Ovary (tissue), 9 donors: ENCODE results near the gene MORF4L1. TPM values are rescaled to one million over a fixed set of nuclear protein-coding genes. Genes with fewer than 3 reads are reported as not detected.

Experiments
- DNase-seq, 5 donors: peaks; one replicate each; pipeline ENCODE4 v3.0.0-alpha.2; 2019 to 2020
- H3K27ac ChIP-seq, 2 donors: fragments of 200-600 bp; one replicate each; pipeline versions ENCODE4 v1.5.1 to v1.8.0; 2019 to 2022
- H3K27me3 ChIP-seq: fragments of 200-600 bp; one replicate; pipeline ENCODE4 v1.8.0; 2022
- H3K36me3 ChIP-seq: fragments of 200-600 bp; sonication (generic); one replicate; pipeline ENCODE4 v1.5.1; 2019
- H3K4me1 ChIP-seq: one replicate; pipeline ENCODE4 v1.8.1; 2013; ENCODE audit warnings: mild to moderate bottlenecking, moderate library complexity; ENCODE audit not compliant: insufficient read depth
- H3K4me3 ChIP-seq: fragments of 200-600 bp; sonication (generic); one replicate; pipeline ENCODE4 v1.5.1; 2017
- H3K9me3 ChIP-seq, 2 donors: fragments of 200-600 bp in 1 of 2; sonication (generic) in 1 of 2; one replicate each; pipeline versions ENCODE4 v1.5.1 to v1.8.1; 2013 to 2019; ENCODE audit warnings: mild to moderate bottlenecking in 1 of 2, moderate library complexity in 1 of 2
- EP300 ChIP-seq: sonication (generic); formaldehyde crosslinking; IDR thresholded peaks from one replicate; pipeline ENCODE4 v1.6.1; 2017; ENCODE audit warnings: antibody characterized with exemption
- POLR2A ChIP-seq: fragments of 450-650 bp; IDR thresholded peaks from one replicate; pipeline ENCODE4 v1.6.1; 2017; ENCODE audit warnings: antibody characterized with exemption, mild to moderate bottlenecking, moderate library complexity
- WGBS, 3 donors: extraction: QIAGEN DNeasy Blood & Tissue Kit in 1 of 3; methylation state at CpG; one replicate each; pipeline versions ENCODE4 v1.1.5 to v1.1.7; 2013 to 2017; 5-methylcytosine and 5-hydroxymethylcytosine counted together
- intact Hi-C, 4 donors: fragments of 100-400 bp; cut with DNase I; formaldehyde crosslinking; loops; one replicate each; pipeline versions ENCODE4 v1.11.0 to v1.15.1; 2022 to 2023
- polyA plus RNA-seq, 2 donors: library from polyadenylated mRNA; stranded (reverse); fragments of 200-250 nt in 1 of 2; fragments of 350-450 nt in 1 of 2; fragmentation: Illumina TruSeq in 1 of 2; extraction: RNeasy Lipid Tissue Mini Kit (QIAGEN cat#74804) in 1 of 2; gene quantifications; one replicate each; pipeline ENCODE4 v1.2.3, GENCODE V29; 2013 to 2014
- small RNA-seq: library from RNA; depleted of rRNA; stranded (forward); fragments of <200 nt; gene quantifications from one replicate; pipeline ENCODE3, GENCODE V24; 2016
- total RNA-seq, 7 donors: library from RNA; depleted of rRNA in 2 of 7; stranded (reverse); fragments of >200 nt in 2 of 7; fragmentation: NEBNext Ultra II Directional in 3 of 7; extraction: Animal tissue kit (Norgen Biotek cat#: 25700) in 3 of 7; gene quantifications; one replicate each; pipeline versions ENCODE4 v1.1.0 to v1.2.4, GENCODE V29; 2016 to 2023
- TF ChIP-seq, protein P1 (sequence below), 3 donors: fragments of 450-650 bp in 2 of 3; fragments of 200-600 bp in 1 of 3; IDR thresholded peaks; one replicate each; pipeline versions ENCODE4 v1.5.1 to v1.8.0; 2016 to 2022; ENCODE audit warnings: antibody characterized with exemption in 3 of 3, mild to moderate bottlenecking in 1 of 3
- donor health status: DM: no; HTN: no; CAD: no; lungs with moderate emphysema.
- donor health status: DM: no; HTN: no; CAD: no.
- donor health status: Bipolar disorder and iron deficiency.
- donor health status: DM: yes; HTN: yes; CAD: no.
- donor health status: DM: no; HTN: no; CAD: no.
- donor health status: DM: yes; HTN: yes; CAD: no.

Gene MORF4L1
- total and polyA plus RNA-seq, 9 donors: 210 to 772 (median 346) TPM

DNA sequence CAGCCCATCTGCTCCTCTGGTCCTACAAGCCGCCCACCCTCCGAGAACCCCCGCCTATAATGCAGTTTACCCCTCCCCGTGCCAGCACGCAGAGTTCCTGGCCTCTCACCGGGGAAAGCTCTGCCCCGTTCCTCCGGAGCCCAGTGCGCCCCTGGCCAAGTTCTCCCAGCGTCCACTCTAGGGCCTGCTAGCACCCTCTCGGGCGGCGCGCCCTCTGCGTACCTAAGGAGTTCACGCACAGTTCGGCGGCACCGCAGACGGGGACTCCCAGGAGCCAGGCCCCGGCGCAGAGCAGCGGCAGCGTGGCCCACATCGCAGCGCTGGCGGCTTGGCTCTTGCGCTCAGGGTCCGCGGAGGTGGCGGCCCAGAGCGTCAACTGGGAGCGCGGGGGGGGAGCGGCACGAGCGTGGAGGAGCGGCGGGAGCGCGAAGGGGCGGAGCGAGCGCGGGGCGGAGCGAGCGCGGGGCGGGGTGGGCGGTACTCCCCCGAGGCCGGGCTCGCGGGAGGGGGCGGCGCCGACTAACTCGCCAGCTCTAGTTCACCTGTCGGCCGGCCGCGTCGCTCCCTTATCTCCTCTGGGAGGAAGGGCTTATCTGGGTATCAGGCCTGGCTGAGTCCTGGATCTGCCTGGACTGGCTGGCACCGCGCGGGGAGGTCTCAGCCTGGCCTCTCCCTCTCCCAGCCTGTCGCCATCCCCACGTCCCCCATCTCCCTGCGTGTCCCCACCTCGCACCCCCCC lies 72.1 kb downstream of the MORF4L1 start, which contains the start of gene CTSH:
Gene CTSH (minus strand): TSS at position 378 of the 739 bp plus-strand sequence. CDS start 65 bp downstream, at position 313.
- H3K27ac ChIP-seq: peak within 1 kb of the TSS; percentile 45 to 77
- H3K4me1 ChIP-seq: peaks cover 7% of the 10 kb centered on the region
- H3K4me3 ChIP-seq: peak within 1 kb of the TSS; percentile 81
- intact Hi-C loops: no loop called here
- no peaks in the 10 kb centered on the region for H3K27me3 ChIP-seq
- no peaks in the 10 kb centered on the region for H3K9me3 ChIP-seq
- WGBS, 3 donors: 1 to 5% (median 1%) methylated on average over 26 to 71 of the region's 71 CpGs
- TF ChIP-seq POLR2A: peak; percentile 33
- TF ChIP-seq EP300: no peak
- TF ChIP-seq, protein P1, sequence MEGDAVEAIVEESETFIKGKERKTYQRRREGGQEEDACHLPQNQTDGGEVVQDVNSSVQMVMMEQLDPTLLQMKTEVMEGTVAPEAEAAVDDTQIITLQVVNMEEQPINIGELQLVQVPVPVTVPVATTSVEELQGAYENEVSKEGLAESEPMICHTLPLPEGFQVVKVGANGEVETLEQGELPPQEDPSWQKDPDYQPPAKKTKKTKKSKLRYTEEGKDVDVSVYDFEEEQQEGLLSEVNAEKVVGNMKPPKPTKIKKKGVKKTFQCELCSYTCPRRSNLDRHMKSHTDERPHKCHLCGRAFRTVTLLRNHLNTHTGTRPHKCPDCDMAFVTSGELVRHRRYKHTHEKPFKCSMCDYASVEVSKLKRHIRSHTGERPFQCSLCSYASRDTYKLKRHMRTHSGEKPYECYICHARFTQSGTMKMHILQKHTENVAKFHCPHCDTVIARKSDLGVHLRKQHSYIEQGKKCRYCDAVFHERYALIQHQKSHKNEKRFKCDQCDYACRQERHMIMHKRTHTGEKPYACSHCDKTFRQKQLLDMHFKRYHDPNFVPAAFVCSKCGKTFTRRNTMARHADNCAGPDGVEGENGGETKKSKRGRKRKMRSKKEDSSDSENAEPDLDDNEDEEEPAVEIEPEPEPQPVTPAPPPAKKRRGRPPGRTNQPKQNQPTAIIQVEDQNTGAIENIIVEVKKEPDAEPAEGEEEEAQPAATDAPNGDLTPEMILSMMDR (IDR thresholded peaks at IDR 0.05): no peak
- peak; percentile 82 to 90 (median 88) for DNase-seq
- no peaks in the 10 kb centered on the region for H3K36me3 ChIP-seq

DNA sequence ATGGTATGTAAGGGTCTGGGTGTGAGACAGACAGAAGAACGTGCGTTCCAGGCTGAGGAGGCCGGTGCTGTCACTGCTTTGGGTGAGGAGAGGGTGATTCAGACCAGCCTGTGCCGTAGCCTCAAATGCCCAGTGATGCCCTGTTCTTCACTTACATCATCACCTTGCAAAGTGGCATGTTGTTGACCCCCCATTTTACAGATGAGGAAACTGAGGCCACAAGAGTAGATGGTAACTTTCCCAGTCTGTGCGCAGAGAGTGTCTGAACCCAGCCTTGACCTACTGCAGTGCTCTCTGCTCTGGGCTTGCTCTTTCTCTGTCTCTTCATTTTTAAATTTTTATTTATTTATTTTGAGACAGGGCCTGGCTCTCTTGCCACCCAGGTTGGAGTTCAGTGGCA lies 73.8 kb downstream of the MORF4L1 start:
- Histone ChIP-seq H3K27me3 (no peaks in the 10 kb centered on the region), H3K4me3 (no peak overlapping the region), H3K4me1 (peaks cover 9% of the 10 kb centered on the region), H3K27ac (no peak overlapping the region), H3K9me3 (no peaks in the 10 kb centered on the region), H3K36me3 (no peaks in the 10 kb centered on the region)
- TF ChIP-seq POLR2A: no peak
- TF ChIP-seq, protein P1 (IDR thresholded peaks at IDR 0.05): no peak
- TF ChIP-seq EP300: no peak
- WGBS, 3 donors: 76 to 92% (median 91%) methylated on average over 5 of the region's 5 CpGs
- intact Hi-C loops: no loop called here
- no peak for DNase-seq

DNA sequence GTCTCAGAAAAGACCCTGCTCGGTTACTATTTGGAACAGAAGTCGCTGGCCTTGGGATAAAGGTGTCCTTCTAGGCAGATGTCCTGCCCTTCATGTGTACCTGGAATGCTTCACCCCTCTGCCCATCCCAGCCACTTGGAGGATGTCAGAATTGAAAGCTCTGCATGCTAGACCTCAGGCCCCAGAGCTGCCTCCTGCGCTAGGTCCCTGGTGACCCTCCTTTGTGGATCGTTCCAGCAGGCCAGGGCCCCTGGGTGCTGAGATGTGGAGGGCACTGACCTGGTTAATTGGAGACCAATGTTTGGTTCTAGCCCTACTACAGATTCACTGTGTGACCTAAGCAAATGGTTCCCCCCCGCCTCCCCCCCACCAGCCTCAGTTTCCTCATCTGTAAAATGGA lies 74.8 kb downstream of the MORF4L1 start:
- DNase-seq: no peak
- H3K27me3 ChIP-seq: no peaks in the 10 kb centered on the region
- no peak overlapping the region for H3K4me3 ChIP-seq
- TF ChIP-seq POLR2A (no peak), EP300 (no peak)
- TF ChIP-seq, protein P1 (IDR thresholded peaks at IDR 0.05): no peak
- intact Hi-C loops: no loop called here
- no peaks in the 10 kb centered on the region for H3K36me3 ChIP-seq
- H3K4me1 ChIP-seq: peaks cover 9% of the 10 kb centered on the region
- H3K9me3 ChIP-seq: no peaks in the 10 kb centered on the region
- 88 to 92% (median 89%) methylated on average over 5 of the region's 5 CpGs for WGBS, 3 donors
- H3K27ac ChIP-seq: no peak overlapping the region

Small RNA genes within 50 kb of the gene (small RNA-seq; reads per million reads assigned to genes)
- not detected for gene RNU6-415P

Other genes with a start within 250 kb of the MORF4L1 start
- gene CHRNB4, start 231.7 kb upstream of the MORF4L1 start, total RNA-seq: under 1 TPM in 2 of 7 donors, not detected in 5; 0.12 to 0.15 TPM
- 1 to 10 TPM in 1 of 2 donors, under 1 TPM in 1; 0.35 to 1.0 TPM for gene CHRNB4, start 231.7 kb upstream of the MORF4L1 start, polyA plus RNA-seq
- 10 to 100 TPM in 3 of 7 donors, 1 to 10 TPM in 4; 3.5 to 16.5 (median 8.8) TPM for gene ADAMTS7, start 61.4 kb upstream of the MORF4L1 start, total RNA-seq
- gene ADAMTS7, start 61.4 kb upstream of the MORF4L1 start, polyA plus RNA-seq: 1 to 10 TPM; 2.1 to 7.6 TPM
- 100 to 1,000 TPM in 4 of 7 donors, 10 to 100 TPM in 3; 84.3 to 157 (median 116) TPM for gene CTSH, start 72.2 kb downstream of the MORF4L1 start, total RNA-seq
- 100 to 1,000 TPM; 169 to 197 TPM for gene CTSH, start 72.2 kb downstream of the MORF4L1 start, polyA plus RNA-seq
- 1 to 10 TPM in 4 of 7 donors, under 1 TPM in 2, not detected in 1; 0.23 to 9.5 (median 1.2) TPM for gene RASGRF1, start 217.9 kb downstream of the MORF4L1 start, total RNA-seq
- under 1 TPM; 0.28 to 0.90 TPM for gene RASGRF1, start 217.9 kb downstream of the MORF4L1 start, polyA plus RNA-seq